K562 (cell line): Measurements from ENCODE around the gene TIMM10. TPM values are rescaled to one million over a fixed set of nuclear protein-coding genes. Genes with fewer than 3 reads are reported as not detected.
A peak's percentile ranks its signal among the peaks of the same experiment; 100 is the strongest.

ENCODE experiments used
- BCL6 ChIP-seq: fragments of 250-450 bp; sonication (Bioruptor Pico); IDR thresholded peaks from 2 replicates; pipeline ENCODE4 v1.4.0; 2020
- BRF1 ChIP-seq: IDR thresholded peaks from 3 replicates; pipeline ENCODE4 v1.6.1; 2011; ENCODE audit warnings: borderline replicate concordance, mild to moderate bottlenecking; ENCODE audit not compliant: insufficient read length; ENCODE audit errors: extremely low read depth
- C11orf30 ChIP-seq: fragments of 450-650 bp; IDR thresholded peaks from 2 replicates; pipeline ENCODE4 v1.6.1; 2016; ENCODE audit warnings: low read depth, mild to moderate bottlenecking
- CREB3 ChIP-seq: fragments of 450-650 bp; conservative IDR thresholded peaks from 2 replicates; pipeline ENCODE4 v1.6.1; 2016; ENCODE audit warnings: missing genetic modification characterization, low read depth, mild to moderate bottlenecking, missing compliant biosample characterization, moderate library complexity
- HIVEP1 ChIP-seq: fragments of 250-450 bp; sonication (Bioruptor Pico); IDR thresholded peaks from 2 replicates; pipeline ENCODE4 v1.4.0; 2020; ENCODE audit warnings: mild to moderate bottlenecking
- HNRNPUL1 ChIP-seq: fragments of 200-400 bp; formaldehyde crosslinking; IDR thresholded peaks from 2 replicates; pipeline ENCODE4 v1.6.1; 2017; ENCODE audit warnings: low read length
- ID3 ChIP-seq, 2 experiments: fragments of 250-450 bp in 1 of 2; fragments of 450-650 bp in 1 of 2; sonication (Bioruptor Pico) in 1 of 2; IDR thresholded peaks; 2 replicates each; pipeline versions ENCODE4 v1.6.1 to v1.8.0; 2016 to 2021; ENCODE audit warnings: mild to moderate bottlenecking in 2 of 2, moderate library complexity in 2 of 2, missing compliant biosample characterization in 1 of 2, missing genetic modification characterization in 1 of 2
- KAT2B ChIP-seq: IDR thresholded peaks from one replicate; pipeline ENCODE4 v1.6.1; 2012; ENCODE audit warnings: low read depth, mild to moderate bottlenecking, control low read depth, inconsistent platforms, low read length, moderate library complexity
- MAX ChIP-seq: sonication (generic); formaldehyde crosslinking; IDR thresholded peaks from 2 replicates; pipeline ENCODE4 v1.9.0; 2022; ENCODE audit warnings: mild to moderate bottlenecking, missing genetic modification reagents
- RBM22 ChIP-seq: fragments of 200-400 bp; formaldehyde crosslinking; IDR thresholded peaks from 2 replicates; pipeline ENCODE4 v1.6.1; 2018; ENCODE audit warnings: low read length, low read depth; ENCODE audit not compliant: poor library complexity, severe bottlenecking
- SREBF2 ChIP-seq: sonication (generic); formaldehyde crosslinking; IDR thresholded peaks from 2 replicates; pipeline ENCODE4 v1.4.0; 2020; ENCODE audit warnings: mild to moderate bottlenecking, missing genetic modification reagents
- SRF ChIP-seq, 2 experiments: fragments of 250-450, 450-650 bp in 1 of 2; sonication (Bioruptor Pico) in 1 of 2; sonication (generic) in 1 of 2; formaldehyde crosslinking; IDR thresholded peaks; 2 replicates each; pipeline versions ENCODE4 v1.5.0 to v1.5.1; 2020 to 2022; ENCODE audit warnings: mild to moderate bottlenecking in 1 of 2, missing genetic modification reagents in 1 of 2
- TAF1 ChIP-seq: IDR thresholded peaks from 2 replicates; pipeline ENCODE4 v1.6.1; 2011; ENCODE audit warnings: mild to moderate bottlenecking, low read length, moderate library complexity; ENCODE audit not compliant: insufficient read depth, control insufficient read depth, severe bottlenecking; ENCODE audit errors: extremely low read depth
- TCF15 ChIP-seq: fragments of 250-450 bp; sonication (Bioruptor Pico); IDR thresholded peaks from 2 replicates; pipeline ENCODE4 v1.8.0; 2022; ENCODE audit warnings: moderate library complexity, mild to moderate bottlenecking, inconsistent platforms
- TCF7L2 ChIP-seq: fragments of 150-350 bp; IDR thresholded peaks from 2 replicates; pipeline ENCODE4 v1.6.1; 2016; ENCODE audit warnings: low read depth, mild to moderate bottlenecking, low read length, moderate library complexity
- TRIM25 ChIP-seq: fragments of 450-650 bp; IDR thresholded peaks from 2 replicates; pipeline ENCODE4 v1.7.0; 2016; ENCODE audit warnings: borderline replicate concordance
- ZBTB43 ChIP-seq: sonication (generic); formaldehyde crosslinking; IDR thresholded peaks from 2 replicates; pipeline ENCODE4 v1.8.0; 2023; ENCODE audit warnings: mild to moderate bottlenecking, missing genetic modification reagents
- ZFP30 ChIP-seq: fragments of 250-450 bp; sonication (Bioruptor Pico); IDR thresholded peaks from 2 replicates; pipeline ENCODE4 v1.8.0; 2022; ENCODE audit warnings: moderate library complexity, mild to moderate bottlenecking, inconsistent platforms, borderline replicate concordance
- ZNF133 ChIP-seq: fragments of 250-450 bp; sonication (Bioruptor Pico); IDR thresholded peaks from 2 replicates; pipeline ENCODE4 v1.4.0; 2020; ENCODE audit warnings: mild to moderate bottlenecking
- ZNF324 ChIP-seq: fragments of 250-450 bp; sonication (Bioruptor Pico); IDR thresholded peaks from 2 replicates; pipeline ENCODE4 v1.4.0; 2020; ENCODE audit warnings: mild to moderate bottlenecking
- polyA plus RNA-seq, 8 experiments: library from polyadenylated mRNA; depleted of rRNA in 4 of 8; stranded (reverse) in 5 of 8; unstranded in 3 of 8; fragments of >200 nt; fragmentation: Nextera tagmentation in 2 of 8; fragmentation: Illumina TruSeq in 1 of 8; extraction: Ambion mirVana in 2 of 8; extraction: Trizol in 1 of 8; gene quantifications; 2 replicates each; pipeline versions ENCODE4 v1.2.1 to v1.2.3, GENCODE V29; 2011 to 2014; ENCODE audit warnings: inconsistent platforms in 1 of 8, missing spikeins in 1 of 8
- total RNA-seq, 7 experiments: library from RNA; depleted of rRNA in 6 of 7; stranded (reverse); fragments of >200 nt in 6 of 7; fragmentation: Illumina TruSeq in 2 of 7; extraction: Trizol in 2 of 7; gene quantifications; 2 replicates each; pipeline versions ENCODE4 v1.2.1 to v1.2.3, GENCODE V29; 2011 to 2021; ENCODE audit warnings: low replicate concordance in 1 of 7

TIMM10 gene
- total and polyA plus RNA-seq, 9 of the 15 experiments (the other 6 are each of a cell fraction or from before 2014, with no cell fraction given) = 109 to 553 (median 172) TPM

GRCh38 chr11:57530596-57531507 is at the start of gene TIMM10 (continued):
- TF ChIP-seq KAT2B = no peak
- TF ChIP-seq ZFP30 (CRISPR knock-in tag) = no peak
- no peak for TF ChIP-seq ZBTB43 (CRISPR knock-in tag)
- peak; percentile 87 for TF ChIP-seq MAX (CRISPR knock-in tag)
- peak; percentile 42 for TF ChIP-seq TAF1
- no peak for TF ChIP-seq HIVEP1 (CRISPR knock-in tag)
- no peak for TF ChIP-seq TRIM25
- TF ChIP-seq C11orf30 = peak; percentile 73
- TF ChIP-seq HNRNPUL1 = no peak
- TF ChIP-seq TCF7L2 = no peak
- TF ChIP-seq RBM22 = no peak
- TF ChIP-seq BRF1 = no peak
- no peak for TF ChIP-seq TCF15 (CRISPR knock-in tag)
- no peak for TF ChIP-seq CREB3 (tag)
- TF ChIP-seq ZNF133 = no peak
- TF ChIP-seq BCL6 (CRISPR knock-in tag) = no peak
- no peak for TF ChIP-seq ID3 (CRISPR knock-in tag; IDR thresholded peaks at IDR 0.05)
- TF ChIP-seq ID3 (tag; IDR thresholded peaks at IDR 0.05) = no peak; the same call in 1 of the 2 replicates
- no peak for TF ChIP-seq ZNF324
- no peak for TF ChIP-seq SREBF2
- no peak for TF ChIP-seq SRF (CRISPR knock-in tag; IDR thresholded peaks at IDR 0.05)
